WTC11 (cell line): ENCODE data around the gene KRT1. TPM values are rescaled to one million over a fixed set of nuclear protein-coding genes. Genes with fewer than 3 reads are reported as not detected.

ENCODE experiments used
- ATAC-seq: fragments of 200-7000 bp; cut with Tn5 transposase; 2 replicates; pipeline ENCODE4 v1.10.0; 2021; ENCODE audit warnings: mild to moderate bottlenecking, moderate library complexity
- CTCF ChIA-PET: fragments of 300-600 bp; sonication (Branson Sonifier 250); formaldehyde crosslinking; loops from one replicate; lab custom pipeline; 2021; ENCODE audit warnings: antibody characterized with exemption; lab: Charles Lee
- POLR2A ChIA-PET: fragments of 350-600 bp; sonication (Branson Sonifier 250); formaldehyde crosslinking; loops from one replicate; lab custom pipeline; 2021; ENCODE audit warnings: antibody characterized with exemption; lab: Charles Lee
- DNase-seq: peaks from one replicate; pipeline ENCODE4 v3.0.0; 2021; ENCODE audit warnings: low spot score
- H3K27ac Mint-ChIP-seq: 2 replicates; pipeline ENCODE4 v1.8.0; 2021; ENCODE audit warnings: mixed read lengths
- H3K27me3 Mint-ChIP-seq: 2 replicates; pipeline ENCODE4 v1.8.0; 2021; ENCODE audit warnings: low read depth, mild to moderate bottlenecking, moderate library complexity, mixed read lengths
- H3K36me3 Mint-ChIP-seq: 2 replicates; pipeline ENCODE4 v1.8.0; 2021; ENCODE audit warnings: mixed read lengths
- H3K4me1 Mint-ChIP-seq: 2 replicates; pipeline ENCODE4 v1.8.0; 2022; ENCODE audit warnings: mixed read lengths
- H3K4me3 Mint-ChIP-seq: 2 replicates; pipeline ENCODE4 v1.8.0; 2021; ENCODE audit warnings: mild to moderate bottlenecking, moderate library complexity, mixed read lengths
- H3K9me3 Mint-ChIP-seq: 2 replicates; pipeline ENCODE4 v1.8.0; 2021; ENCODE audit warnings: mixed read lengths
- ARID4B ChIP-seq: sonication (generic); formaldehyde crosslinking; IDR thresholded peaks from 2 replicates; pipeline ENCODE4 v1.8.0; 2023; ENCODE audit warnings: missing genetic modification reagents, mild to moderate bottlenecking, borderline replicate concordance
- ATF1 ChIP-seq: sonication (generic); formaldehyde crosslinking; IDR thresholded peaks from 2 replicates; pipeline ENCODE4 v1.8.1; 2023; ENCODE audit warnings: mild to moderate bottlenecking, moderate library complexity, missing genetic modification reagents
- ATF2 ChIP-seq: sonication (generic); formaldehyde crosslinking; IDR thresholded peaks from 2 replicates; pipeline ENCODE4 v1.8.1; 2022; ENCODE audit warnings: low read depth, missing genetic modification reagents, borderline replicate concordance
- EMX1 ChIP-seq: fragments of 250-450 bp; sonication (Bioruptor Pico); IDR thresholded peaks from 2 replicates; pipeline ENCODE4 v1.8.0; 2021; ENCODE audit warnings: mild to moderate bottlenecking
- GABPB1 ChIP-seq: sonication (generic); formaldehyde crosslinking; IDR thresholded peaks from 2 replicates; pipeline ENCODE4 v1.8.1; 2023; ENCODE audit warnings: mild to moderate bottlenecking, missing genetic modification reagents
- HMGXB4 ChIP-seq: sonication (generic); formaldehyde crosslinking; IDR thresholded peaks from 2 replicates; pipeline ENCODE4 v1.8.1; 2023; ENCODE audit warnings: mild to moderate bottlenecking, moderate library complexity, missing genetic modification reagents
- NR3C1 ChIP-seq: sonication (generic); formaldehyde crosslinking; conservative IDR thresholded peaks from 2 replicates; pipeline ENCODE4 v1.8.1; 2023; ENCODE audit warnings: low read depth, mild to moderate bottlenecking, missing genetic modification reagents
- USF2 ChIP-seq: sonication (generic); formaldehyde crosslinking; IDR thresholded peaks from 2 replicates; pipeline ENCODE4 v1.8.1; 2023; ENCODE audit warnings: mild to moderate bottlenecking, missing genetic modification reagents, moderate library complexity
- ZNF317 ChIP-seq: sonication (generic); formaldehyde crosslinking; IDR thresholded peaks from 2 replicates; pipeline ENCODE4 v1.8.1; 2023; ENCODE audit warnings: low read depth, mild to moderate bottlenecking, moderate library complexity, missing genetic modification reagents, borderline replicate concordance
- ZNF396 ChIP-seq: fragments of 250-450 bp; sonication (Bioruptor Pico); IDR thresholded peaks from 2 replicates; pipeline ENCODE4 v1.8.0; 2021; ENCODE audit warnings: mild to moderate bottlenecking, moderate library complexity, borderline replicate concordance
- ZNF416 ChIP-seq: fragments of 250-450 bp; sonication (Bioruptor Pico); IDR thresholded peaks from 2 replicates; pipeline ENCODE4 v1.9.0; 2021; ENCODE audit warnings: mild to moderate bottlenecking, inconsistent platforms
- total RNA-seq: library from RNA; stranded (reverse); gene quantifications from 3 replicates; pipeline ENCODE4 v1.2.3, GENCODE V29; 2021
- TF ChIP-seq, protein P1 (sequence below): sonication (generic); formaldehyde crosslinking; IDR thresholded peaks from 2 replicates; pipeline ENCODE4 v1.8.1; 2022; ENCODE audit warnings: mild to moderate bottlenecking, missing genetic modification reagents, moderate library complexity, borderline replicate concordance
- TF ChIP-seq, protein P2 (sequence below): sonication (generic); formaldehyde crosslinking; IDR thresholded peaks from 2 replicates; pipeline ENCODE4 v1.8.1; 2022; ENCODE audit warnings: mild to moderate bottlenecking, moderate library complexity, missing genetic modification reagents
- TF ChIP-seq, protein P3 (sequence below): fragments of 250-450 bp; sonication (Bioruptor Pico); IDR thresholded peaks from 2 replicates; pipeline ENCODE4 v2.1.2; 2022; ENCODE audit warnings: mild to moderate bottlenecking, moderate library complexity

KRT1 gene
- total RNA-seq, 1 experiment from 2014 or later = not detected

DNA sequence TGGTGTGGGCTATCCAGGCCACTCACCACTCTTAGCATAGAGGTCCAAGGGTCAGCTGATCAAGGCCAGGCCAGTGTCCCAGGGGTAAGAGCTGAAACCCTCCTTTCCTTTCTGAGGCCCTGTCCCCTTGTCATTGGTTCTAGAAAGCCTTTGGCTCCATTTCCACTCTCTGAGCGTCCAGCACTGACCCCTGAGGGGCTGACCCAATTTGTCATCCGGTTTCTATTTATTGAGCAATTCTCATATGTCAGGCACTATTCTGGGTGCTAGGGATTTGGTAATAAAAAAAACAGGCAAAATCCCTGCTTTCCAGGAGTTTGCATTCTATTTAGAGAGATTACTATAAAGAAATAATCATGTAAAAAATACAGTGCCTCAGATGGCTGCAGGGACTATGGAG lies 19.8 kb upstream of the KRT1 start (continued):
- TF ChIP-seq ATF2 = no peak

- H3K4me1 Mint-ChIP-seq = peaks cover 12% of the 10 kb centered on the region
- no peaks in the 10 kb centered on the region for H3K36me3 Mint-ChIP-seq
- POLR2A ChIA-PET = interaction anchor here (0.7 kb wide), 1 partner anchor 121 kb away, joined by 6 read pairs; no protein-coding TSS in a partner anchor
- TF ChIP-seq NR3C1 (CRISPR knock-in tag) = no peak
- no peak for TF ChIP-seq ZNF416 (CRISPR knock-in tag)
- no peak for TF ChIP-seq USF2 (CRISPR knock-in tag)
- no peak for TF ChIP-seq ZNF317 (CRISPR knock-in tag)
- TF ChIP-seq, protein P1, sequence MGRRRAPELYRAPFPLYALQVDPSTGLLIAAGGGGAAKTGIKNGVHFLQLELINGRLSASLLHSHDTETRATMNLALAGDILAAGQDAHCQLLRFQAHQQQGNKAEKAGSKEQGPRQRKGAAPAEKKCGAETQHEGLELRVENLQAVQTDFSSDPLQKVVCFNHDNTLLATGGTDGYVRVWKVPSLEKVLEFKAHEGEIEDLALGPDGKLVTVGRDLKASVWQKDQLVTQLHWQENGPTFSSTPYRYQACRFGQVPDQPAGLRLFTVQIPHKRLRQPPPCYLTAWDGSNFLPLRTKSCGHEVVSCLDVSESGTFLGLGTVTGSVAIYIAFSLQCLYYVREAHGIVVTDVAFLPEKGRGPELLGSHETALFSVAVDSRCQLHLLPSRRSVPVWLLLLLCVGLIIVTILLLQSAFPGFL = no peak
- no peak for TF ChIP-seq ARID4B (CRISPR knock-in tag)
- TF ChIP-seq, protein P2, sequence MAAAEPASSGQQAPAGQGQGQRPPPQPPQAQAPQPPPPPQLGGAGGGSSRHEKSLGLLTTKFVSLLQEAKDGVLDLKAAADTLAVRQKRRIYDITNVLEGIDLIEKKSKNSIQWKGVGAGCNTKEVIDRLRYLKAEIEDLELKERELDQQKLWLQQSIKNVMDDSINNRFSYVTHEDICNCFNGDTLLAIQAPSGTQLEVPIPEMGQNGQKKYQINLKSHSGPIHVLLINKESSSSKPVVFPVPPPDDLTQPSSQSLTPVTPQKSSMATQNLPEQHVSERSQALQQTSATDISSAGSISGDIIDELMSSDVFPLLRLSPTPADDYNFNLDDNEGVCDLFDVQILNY (CRISPR knock-in tag) = no peak
- no peak for TF ChIP-seq ZNF396 (CRISPR knock-in tag)
- TF ChIP-seq, protein P3, sequence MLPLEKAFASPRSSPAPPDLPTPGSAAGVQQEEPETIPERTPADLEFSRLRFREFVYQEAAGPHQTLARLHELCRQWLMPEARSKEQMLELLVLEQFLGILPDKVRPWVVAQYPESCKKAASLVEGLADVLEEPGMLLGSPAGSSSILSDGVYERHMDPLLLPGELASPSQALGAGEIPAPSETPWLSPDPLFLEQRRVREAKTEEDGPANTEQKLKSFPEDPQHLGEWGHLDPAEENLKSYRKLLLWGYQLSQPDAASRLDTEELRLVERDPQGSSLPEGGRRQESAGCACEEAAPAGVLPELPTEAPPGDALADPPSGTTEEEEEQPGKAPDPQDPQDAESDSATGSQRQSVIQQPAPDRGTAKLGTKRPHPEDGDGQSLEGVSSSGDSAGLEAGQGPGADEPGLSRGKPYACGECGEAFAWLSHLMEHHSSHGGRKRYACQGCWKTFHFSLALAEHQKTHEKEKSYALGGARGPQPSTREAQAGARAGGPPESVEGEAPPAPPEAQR (CRISPR knock-in tag) = no peak
- TF ChIP-seq EMX1 = no peak
- TF ChIP-seq HMGXB4 (CRISPR knock-in tag) = no peak
- no peak for TF ChIP-seq ATF1
- no peak for TF ChIP-seq ATF2
- TF ChIP-seq GABPB1 = no peak
- CTCF ChIA-PET = interaction anchor here (0.6 to 1.4 kb wide), 3 partner anchors 32 to 320 kb away, joined by 3 read pairs; no protein-coding TSS in a partner anchor
- H3K27me3 Mint-ChIP-seq = peaks cover 8% of the 10 kb centered on the region
- ATAC-seq = no peak
- DNase-seq = no peak
- no peaks in the 10 kb centered on the region for H3K9me3 Mint-ChIP-seq
- no peak overlapping the region for H3K27ac Mint-ChIP-seq
- H3K4me3 Mint-ChIP-seq = no peak overlapping the region
These were observed 19.2 kb upstream of the KRT1 start for GRCh38 chr12:52699373-52699772.
